DOHH2 (cell line): ENCODE data around the gene SMURF2.

ENCODE experiments used
- EZH2phosphoT487 ChIP-seq: fragments of 200-600 bp; sonication (generic); IDR thresholded peaks from 2 replicates; pipeline ENCODE4 v1.6.1; 2017; ENCODE audit warnings: borderline replicate concordance, mild to moderate bottlenecking, antibody characterized with exemption, low read length, moderate library complexity, mixed read lengths
- TF ChIP-seq, protein P1 (sequence below): fragments of 200-600 bp; sonication (generic); IDR thresholded peaks from one replicate; pipeline ENCODE4 v1.5.1; 2014; ENCODE audit warnings: antibody characterized with exemption, mild to moderate bottlenecking, low read depth, low read length; ENCODE audit not compliant: poor library complexity, severe bottlenecking

DNA sequence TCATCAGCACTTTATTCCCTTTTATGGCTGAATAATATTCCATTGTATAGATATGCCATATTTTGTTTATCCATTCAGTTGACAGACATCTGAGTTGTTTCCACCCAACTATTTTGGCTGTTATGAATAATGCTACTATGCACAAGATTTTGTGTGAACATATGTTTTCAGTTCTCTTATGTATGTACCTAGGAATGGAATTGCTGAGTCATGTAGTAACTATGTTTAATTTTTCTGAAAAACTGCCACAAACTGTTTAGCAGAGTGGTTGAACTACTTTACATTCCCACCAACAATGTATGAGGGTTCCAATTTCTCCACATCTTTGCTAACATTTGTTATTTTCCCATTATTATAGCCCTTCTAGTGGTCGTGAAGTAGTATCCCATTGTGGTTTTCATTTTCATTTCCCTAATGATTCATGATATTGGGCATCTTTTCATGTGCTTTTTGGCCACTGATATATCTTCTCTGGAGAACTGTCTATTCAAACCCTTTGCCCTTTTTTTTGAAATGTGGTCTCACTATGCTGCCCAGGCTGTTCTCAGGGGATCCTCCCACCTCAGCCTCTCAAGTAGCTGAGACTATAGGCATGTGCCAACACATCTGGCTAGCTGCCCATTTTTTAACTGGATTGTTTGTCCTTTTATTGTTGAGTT lies 26.3 kb downstream of the SMURF2 start:
- TF ChIP-seq, protein P1, sequence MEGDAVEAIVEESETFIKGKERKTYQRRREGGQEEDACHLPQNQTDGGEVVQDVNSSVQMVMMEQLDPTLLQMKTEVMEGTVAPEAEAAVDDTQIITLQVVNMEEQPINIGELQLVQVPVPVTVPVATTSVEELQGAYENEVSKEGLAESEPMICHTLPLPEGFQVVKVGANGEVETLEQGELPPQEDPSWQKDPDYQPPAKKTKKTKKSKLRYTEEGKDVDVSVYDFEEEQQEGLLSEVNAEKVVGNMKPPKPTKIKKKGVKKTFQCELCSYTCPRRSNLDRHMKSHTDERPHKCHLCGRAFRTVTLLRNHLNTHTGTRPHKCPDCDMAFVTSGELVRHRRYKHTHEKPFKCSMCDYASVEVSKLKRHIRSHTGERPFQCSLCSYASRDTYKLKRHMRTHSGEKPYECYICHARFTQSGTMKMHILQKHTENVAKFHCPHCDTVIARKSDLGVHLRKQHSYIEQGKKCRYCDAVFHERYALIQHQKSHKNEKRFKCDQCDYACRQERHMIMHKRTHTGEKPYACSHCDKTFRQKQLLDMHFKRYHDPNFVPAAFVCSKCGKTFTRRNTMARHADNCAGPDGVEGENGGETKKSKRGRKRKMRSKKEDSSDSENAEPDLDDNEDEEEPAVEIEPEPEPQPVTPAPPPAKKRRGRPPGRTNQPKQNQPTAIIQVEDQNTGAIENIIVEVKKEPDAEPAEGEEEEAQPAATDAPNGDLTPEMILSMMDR = no peak
- no peak for TF ChIP-seq EZH2phosphoT487
